ENCODE results near the gene PRKCZ.

- TF ChIP-seq CTCF (IDR thresholded peaks at IDR 0.05) (no peak), POLR2A (IDR thresholded peaks at IDR 0.05) (no peak), POLR2AphosphoS5 (IDR thresholded peaks at IDR 0.05) (no peak)
These were observed 49.9 kb downstream of the PRKCZ start for GRCh38 chr1:2099886-2100779.
